ENCODE measurements around the gene PLAAT2.
"Not testable (repeated sequence)": the region's sequence is repeated elsewhere in the genome, so short reads cannot be mapped to it uniquely, and the experiment has no call there.

The PLAAT2 gene

DNA sequence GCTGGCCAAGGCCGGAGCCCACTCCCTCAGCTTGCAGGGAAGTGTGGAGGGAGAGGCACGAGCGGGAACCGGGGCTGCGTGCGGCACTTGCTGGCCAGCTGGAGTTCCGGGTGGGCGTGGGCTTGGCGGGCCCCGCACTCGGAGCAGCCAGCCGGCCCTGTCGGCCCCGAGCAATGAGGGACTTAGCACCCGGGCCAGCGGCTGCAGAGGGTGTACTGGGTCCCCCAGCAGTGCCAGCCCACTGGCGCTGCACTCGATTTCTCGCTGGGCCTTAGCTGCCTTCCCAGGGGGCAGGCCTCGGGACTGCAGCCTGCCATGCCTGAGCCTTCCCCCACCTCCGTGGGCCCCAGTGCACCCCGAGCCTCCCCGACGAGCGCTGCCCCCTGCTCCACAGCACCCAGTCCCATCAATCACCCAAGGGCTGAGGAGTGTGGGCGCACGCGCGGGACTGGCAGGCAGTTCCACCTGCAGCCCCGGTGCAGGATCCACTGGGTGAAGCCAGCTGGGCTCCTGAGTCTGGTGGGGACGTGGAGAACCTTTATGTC lies 13.0 kb downstream of the PLAAT2 start:
- not testable (repeated sequence) for H3K4me3 ChIP-seq (ENCODE audit: low read depth, low read length)

DNA sequence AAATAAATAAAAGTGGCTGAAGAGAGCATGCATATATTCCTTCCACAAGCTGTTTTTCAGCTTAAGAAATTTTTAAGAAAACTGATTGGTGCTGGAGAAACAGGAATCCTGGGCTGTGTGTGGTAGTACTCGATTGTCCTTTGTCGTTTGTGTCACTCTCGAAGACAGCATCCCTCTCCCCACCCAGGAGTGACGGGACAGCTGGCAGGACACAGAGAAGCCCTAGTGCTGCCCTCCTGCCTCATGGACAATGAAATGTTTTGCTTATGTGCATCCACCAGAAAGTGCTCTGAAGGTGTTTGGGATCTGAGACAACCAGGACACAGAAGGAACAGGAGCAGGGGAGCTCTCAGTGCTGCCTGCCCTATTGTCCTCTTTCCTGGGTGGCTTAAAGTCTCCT lies 13.8 kb downstream of the PLAAT2 start:
- H3K4me3 ChIP-seq (ENCODE audit: low read depth, low read length): no peak overlapping the region

DNA sequence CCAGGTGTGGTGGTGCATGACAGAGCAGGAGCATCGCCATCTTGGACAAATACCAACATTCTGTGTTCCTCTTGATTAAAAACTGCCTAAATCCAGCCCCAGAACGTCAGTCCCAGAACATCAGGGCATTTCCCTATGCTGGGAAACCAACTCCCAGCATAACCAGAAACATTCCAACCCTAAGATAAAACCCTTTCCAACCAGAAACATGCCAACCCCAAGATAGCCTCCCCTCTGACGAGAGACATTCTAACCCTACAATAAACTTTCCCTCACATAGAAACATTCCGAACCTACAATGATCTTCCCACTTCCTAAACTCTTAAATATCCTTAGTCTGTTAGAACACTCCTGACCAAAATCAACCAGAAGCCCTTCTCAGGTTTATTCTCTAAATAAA lies 15.0 kb downstream of the PLAAT2 start:
- no peak overlapping the region for H3K4me3 ChIP-seq (ENCODE audit: low read depth, low read length)

DNA sequence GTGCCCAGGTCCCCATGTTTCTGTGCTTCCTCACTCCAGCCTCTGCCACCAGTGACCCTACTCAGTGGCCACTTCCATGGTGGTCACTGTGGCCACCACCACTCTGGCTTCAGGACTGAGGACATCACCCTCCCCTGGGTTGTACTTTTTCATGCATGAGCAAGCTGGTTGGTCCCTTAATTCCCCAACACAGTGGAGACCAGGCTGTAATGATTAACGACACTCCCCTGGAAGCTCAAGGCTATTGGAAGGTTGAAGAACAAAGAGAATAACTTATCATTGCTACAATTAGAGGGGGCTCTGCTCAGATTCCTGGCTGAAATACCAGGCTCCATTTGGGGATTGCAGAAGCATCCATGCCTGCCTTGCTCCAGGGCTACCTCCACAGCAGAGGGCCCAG lies 16.1 kb downstream of the PLAAT2 start:
- H3K4me3 ChIP-seq (ENCODE audit: low read depth, low read length): no peak overlapping the region

DNA sequence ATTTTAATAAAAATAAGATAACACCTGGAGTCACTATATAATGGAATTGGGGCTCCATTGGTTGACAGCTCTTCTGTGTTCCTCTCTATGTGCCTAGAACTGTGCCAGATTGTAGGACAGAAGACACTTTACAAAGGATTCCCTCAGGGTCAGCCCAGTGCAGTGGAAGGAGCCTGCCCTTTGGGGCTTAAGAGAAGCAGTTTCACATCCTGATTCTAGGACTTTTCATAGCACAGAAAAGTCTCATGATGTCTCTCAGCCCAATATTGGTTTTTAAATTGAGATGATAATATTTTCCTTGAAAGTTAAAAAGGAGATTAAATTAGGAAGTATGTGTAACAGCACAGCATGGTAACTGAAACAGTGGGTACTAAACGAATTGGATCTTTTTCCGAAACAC lies 19.5 kb downstream of the PLAAT2 start:
- no peak overlapping the region for H3K4me3 ChIP-seq (ENCODE audit: low read depth, low read length)

DNA sequence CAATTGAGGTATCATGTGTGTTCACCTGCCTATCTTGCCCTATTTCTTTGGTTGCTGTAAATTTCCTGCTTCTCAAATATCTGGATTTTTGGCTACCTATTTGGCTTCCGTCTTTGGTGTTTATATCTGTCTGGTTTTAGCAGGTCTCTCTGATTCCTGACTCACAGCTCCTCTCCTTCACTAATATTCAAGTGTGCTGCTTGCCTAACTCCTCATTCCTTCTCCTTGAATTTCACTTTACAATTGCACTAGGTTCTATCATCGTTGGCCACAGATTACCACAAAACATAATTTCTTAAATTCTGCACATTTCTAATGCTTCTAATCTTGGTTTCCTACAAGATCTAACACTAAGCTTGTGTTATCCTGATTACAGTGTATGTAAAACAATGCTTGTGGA lies 20.7 kb downstream of the PLAAT2 start:
- H3K4me3 ChIP-seq (ENCODE audit: low read depth, low read length): not testable (repeated sequence)

DNA sequence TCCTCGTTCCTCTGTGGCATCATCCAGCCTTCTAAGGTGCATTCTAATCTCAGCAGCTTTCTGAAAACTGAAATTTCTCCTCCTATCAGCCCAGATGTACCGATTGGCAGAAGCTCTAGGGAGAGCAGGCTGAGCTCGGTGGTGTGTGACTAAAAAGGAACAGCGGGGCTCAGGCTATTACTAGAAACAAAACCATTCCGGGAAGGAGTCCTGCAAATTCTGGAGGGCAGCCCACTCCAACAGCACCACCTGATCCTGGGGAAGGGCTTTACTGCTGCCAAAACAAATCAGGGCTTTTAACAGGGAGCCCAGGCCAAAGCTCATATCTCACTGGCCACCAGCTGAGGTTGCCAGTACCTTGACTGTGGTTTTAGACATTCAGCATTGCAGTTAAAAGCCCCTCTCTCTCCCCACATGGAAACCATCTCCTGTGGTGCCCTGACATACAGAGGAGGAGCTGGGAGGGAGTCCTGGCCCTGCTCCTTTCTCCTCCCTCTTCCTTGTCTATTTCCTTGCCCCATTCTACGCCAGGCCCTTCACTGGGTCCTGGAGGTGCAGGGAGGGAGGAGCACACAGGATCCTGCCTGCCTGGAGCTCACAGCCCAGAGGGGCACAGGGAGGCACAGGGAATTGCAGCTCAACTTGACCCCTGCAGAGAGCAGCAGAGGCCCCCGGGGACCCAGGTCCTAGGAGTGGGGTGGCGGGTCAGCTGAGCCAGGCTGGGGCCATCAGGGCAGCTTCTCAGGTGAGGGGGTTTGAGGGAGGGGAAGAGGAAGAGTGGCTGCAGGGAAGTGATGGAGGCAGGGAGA lies 25.7 kb downstream of the PLAAT2 start:
- H3K4me3 ChIP-seq (ENCODE audit: low read depth, low read length): no peak overlapping the region

DNA sequence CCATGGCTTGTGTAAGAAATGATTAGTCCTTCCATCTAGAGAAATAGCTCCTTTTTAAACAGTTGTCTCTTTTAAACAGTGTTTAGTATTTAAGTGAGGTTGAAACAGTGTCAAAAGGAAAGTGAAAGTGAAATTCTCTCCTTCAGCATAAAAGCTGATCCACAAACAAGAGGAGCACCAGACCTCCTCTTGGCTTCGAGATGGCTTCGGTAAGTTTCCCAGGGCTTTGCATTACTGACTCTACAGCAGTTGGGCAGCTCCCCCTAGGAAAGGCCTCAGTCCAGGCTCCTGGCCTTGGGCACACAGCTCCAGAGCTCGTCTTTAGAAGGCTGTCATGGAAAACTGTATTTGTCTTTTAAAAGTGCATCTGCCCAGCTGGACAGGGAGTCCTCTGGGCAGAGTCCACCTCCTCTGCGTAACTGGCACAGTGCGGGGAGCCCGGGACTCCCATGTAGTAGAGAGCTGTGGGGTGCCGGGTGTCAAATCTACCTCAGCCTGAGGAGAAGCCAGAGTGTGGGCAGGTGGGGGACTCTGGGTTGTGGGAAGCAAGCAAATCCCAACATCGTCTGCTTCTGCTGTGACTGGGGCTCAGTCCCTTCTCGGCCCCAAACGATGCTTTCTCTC lies 26.4 kb downstream of the PLAAT2 start, which contains the start of gene PLAAT4:
Gene PLAAT4 (plus strand): TSS at position 140 of the 624 bp plus-strand sequence. CDS start 61 bp downstream, at position 201.
- no peak within 1 kb of the TSS for H3K4me3 ChIP-seq (ENCODE audit: low read depth, low read length)

DNA sequence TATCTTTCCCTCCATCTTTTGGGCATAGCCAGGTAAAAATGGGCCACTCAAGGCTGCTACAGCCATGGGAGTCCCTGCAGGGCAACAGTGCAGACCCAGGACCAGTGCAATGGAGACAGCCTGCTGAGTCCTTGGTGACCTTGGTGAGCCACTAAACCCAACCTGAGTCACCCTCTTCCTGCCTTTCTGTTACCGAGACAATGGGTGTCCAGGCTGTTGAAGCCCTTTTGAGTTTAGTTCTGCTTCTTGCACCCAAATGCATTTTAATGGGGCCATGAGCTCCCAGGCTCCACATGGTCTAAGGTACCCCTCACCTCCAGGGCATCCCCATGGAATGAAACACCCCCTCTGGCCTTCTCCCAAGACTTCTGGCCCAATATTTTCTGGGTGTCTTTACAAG lies 27.4 kb downstream of the PLAAT2 start:
- H3K4me3 ChIP-seq (ENCODE audit: low read depth, low read length): no peak overlapping the region

DNA sequence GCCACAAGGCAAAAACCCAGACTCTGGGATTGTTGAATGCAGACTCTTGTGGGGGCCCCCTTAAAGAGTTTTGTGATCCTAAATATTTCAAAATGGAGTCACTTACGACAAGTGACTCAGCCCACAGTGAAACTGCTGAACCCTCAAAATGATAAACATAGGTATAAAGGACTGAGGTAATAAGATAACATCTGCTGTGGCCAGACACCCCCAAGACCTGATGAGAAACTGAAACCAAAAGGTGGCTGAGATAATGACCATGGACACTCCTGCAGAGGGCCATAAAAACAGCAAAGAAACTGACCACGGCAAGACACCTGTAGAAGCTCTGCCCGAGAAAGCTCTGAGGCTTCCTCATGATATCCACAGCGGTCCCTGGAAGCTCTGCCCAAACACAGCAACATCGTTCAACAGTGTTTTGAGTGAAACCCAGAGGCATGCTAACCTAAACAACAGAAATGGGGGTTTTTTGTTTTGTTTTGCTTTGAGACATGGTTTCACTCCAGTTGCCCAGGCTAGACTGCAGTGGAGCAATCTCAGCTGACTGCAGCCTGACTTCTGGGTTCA lies 28.2 kb downstream of the PLAAT2 start:
- no peak overlapping the region for H3K4me3 ChIP-seq (ENCODE audit: low read depth, low read length)

DNA sequence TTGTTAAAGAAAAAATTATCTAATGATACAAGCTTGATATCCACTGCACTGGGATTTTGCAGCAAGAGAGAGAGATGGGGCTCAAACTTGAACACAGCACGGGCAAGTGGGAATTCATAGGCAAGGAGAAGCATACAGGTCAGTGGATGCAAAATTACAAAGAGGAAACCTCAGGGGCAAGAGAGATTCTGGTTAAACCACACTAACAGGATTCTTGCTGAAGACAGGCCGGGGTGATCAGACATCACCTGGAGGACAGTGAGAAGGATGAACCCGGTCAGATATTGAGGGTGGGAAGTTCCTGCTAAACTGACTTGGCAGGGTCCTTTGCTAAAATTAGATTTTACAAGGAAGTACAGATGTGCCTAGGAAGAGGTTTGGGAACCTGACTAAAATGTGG lies 29.1 kb downstream of the PLAAT2 start:
- no peak overlapping the region for H3K4me3 ChIP-seq (ENCODE audit: low read depth, low read length)

DNA sequence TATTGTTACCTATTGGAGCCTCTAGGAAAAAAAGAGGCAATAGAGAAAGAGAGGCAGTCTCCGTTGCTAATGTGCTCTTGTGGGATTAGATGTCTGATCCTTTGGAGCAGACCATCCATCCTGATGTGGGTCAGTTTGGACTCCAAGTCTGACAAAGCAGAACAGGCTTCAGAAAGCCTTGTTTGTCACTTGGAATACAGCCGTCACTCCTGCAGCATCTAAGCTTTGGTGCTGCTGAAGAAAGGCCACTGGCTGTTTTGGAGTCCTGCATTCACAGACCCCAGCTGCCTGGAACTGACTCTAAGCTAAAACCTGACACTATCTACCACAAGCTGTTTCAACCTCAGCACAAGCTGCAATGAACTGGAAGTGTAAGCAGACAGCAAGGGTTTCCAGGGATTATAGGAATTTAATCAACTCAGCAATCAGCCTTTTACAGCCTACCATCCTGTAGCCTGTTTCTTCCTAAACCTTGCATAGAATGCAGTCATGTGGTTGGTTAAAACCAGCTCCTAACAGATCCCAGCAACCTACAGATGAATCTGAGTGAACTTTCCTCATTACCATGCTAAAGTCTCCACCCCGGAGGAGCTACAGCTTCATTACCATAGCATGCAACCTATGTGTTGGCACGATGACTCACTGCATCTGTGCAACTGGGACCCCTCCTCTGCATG lies 30.2 kb downstream of the PLAAT2 start:
- H3K4me3 ChIP-seq (ENCODE audit: low read depth, low read length): no peak overlapping the region

DNA sequence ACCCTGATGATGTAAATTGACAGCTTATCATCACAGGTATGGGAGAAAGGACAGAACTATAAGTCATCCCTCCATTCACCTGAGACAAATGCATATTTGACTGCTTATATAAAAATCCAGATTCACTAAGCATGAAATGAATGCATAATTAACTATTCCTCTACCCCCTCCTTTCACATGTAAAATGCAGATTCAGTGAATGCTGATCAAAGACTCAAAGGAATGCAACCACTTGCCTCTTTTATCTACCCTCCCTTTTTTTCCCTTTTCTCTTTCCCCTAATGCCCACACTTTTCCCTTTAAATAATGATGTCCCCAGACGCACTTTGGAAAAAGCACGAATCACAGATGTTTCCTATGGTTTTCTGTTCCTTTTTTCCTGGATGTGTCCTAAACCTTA lies 31.1 kb downstream of the PLAAT2 start:
- no peak overlapping the region for H3K4me3 ChIP-seq (ENCODE audit: low read depth, low read length)

DNA sequence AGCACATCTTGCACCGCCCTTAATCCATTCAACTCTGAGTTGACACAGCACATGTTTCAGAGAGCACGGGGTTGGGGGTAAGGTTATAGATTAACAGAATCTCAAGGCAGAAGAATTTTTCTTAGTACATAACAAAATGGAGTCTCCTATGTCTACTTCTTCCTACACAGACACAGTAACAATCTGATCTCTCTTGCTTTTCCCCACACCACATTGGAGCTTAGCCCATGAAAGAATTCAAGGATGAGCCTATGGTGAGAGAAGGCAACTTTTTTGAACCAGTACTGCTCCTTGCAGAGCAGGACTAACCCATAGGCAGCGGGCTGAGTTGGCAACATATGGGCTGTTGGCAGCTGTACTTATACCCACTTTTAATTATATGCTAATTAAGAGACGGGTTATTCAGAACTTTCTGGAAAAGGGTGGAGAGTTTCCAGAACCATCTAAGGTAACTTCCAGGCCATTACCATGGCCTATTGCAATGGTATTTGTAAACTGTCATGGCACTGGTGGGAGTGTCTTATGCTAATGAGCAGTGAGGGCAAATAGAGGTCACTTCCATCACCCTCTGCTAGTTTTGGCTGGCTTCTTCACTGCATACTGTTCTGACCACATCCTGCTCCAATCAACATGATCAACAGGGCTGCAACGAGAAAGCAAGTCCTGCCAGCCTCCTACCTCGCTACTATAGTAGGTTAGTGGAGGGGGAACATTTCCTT lies 31.9 kb downstream of the PLAAT2 start:
- not testable (repeated sequence) for H3K4me3 ChIP-seq (ENCODE audit: low read depth, low read length)

DNA sequence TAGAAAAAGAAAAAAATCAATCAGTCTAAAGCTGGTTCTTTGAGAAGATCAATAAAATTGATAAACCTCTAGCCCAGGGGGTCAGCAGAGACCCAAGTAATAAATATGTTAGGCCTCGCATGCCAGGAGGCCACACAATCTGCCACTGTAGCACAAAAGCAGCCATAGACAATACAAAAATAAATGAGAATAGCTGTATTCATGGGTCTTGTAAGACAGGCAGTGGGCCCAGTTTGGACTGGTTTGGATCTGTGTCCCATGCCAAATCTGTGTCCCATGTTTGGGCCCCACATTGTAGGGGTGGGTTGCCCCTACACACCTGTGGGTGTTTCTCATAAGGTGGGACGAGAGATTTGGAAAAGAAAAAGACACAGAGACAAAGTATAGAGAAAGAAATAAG lies 33.2 kb downstream of the PLAAT2 start:
- no peak overlapping the region for H3K4me3 ChIP-seq (ENCODE audit: low read depth, low read length)

DNA sequence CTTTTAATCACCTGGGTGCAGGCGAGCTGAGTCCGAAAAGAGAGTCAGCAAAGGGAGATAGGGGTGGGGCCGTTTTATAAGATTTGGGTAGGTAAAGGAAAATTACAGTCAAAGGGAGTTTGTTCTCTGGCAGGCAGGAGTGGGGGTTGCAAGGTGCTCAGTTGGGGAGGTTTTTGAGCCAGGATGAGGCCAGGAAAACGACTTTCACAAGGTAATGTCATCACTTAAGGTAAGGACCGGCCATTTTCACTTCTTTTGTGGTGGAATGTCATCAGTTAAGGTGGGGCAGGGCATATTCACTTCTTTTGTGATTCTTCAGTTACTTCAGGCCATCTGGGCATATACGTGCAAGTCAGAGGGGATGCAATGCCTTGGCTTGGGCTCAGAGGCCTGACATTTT lies 33.8 kb downstream of the PLAAT2 start:
- not testable (repeated sequence) for H3K4me3 ChIP-seq (ENCODE audit: low read depth, low read length)

DNA sequence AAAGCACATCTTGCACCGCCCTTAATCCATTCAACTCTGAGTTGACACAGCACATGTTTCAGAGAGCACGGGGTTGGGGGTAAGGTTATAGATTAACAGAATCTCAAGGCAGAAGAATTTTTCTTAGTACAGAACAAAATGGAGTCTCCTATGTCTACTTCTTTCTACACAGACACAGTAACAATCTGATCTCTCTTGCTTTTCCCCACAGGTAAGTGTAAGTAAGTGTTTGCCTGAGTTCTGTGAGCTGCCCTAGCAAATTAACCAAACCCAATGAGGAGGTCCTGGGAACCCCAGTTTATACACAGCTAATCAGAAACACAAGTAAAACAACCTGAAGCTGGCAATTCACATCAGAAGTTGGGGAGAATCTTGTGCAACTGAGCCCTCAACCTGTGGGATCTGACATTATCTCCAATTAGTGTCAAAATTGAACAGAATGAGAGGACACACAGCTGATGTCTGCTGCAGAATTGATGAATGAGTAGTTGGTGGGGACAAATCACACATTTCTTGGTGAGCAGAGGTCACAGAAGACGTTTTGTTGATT lies 34.4 kb downstream of the PLAAT2 start:
- H3K4me3 ChIP-seq (ENCODE audit: low read depth, low read length): not testable (repeated sequence)

DNA sequence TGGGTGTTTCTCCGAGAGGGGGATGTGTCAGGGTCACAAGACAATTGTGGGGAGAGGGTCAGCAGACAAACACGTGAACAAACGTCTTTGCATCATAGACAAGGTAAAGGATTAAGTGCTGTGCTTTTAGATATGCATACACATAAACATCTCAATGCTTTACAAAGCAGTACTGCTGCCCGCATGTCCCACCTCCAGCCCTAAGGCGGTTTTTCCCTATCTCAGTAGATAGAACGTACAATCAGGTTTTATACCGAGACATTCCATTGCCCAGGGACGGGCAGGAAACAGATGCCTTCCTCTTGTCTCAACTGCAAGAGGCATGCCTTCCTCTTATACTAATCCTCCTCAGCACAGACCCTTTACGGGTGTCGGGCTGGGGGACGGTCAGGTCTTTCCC lies 35.0 kb downstream of the PLAAT2 start:
- not testable (repeated sequence) for H3K4me3 ChIP-seq (ENCODE audit: low read depth, low read length)

DNA sequence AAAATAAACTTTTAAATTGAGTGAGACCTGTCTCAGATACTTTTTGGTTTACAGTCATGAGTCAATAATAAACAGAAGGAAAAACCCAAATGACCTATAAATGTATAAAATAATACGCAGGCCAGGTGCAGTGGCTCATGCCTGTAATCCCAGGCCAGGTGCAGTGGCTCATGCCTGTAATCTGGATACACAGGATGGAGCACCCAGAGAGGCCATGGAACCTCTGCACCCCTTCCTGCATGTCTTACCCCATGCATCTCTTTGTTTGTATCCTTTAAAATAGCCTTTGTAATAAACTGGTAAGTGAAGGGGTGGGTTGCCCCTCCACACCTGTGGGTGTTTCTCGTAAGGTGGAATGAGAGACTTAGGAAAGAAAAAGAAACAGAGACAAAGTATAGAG lies 35.5 kb downstream of the PLAAT2 start:
- H3K4me3 ChIP-seq (ENCODE audit: low read depth, low read length): no peak overlapping the region

DNA sequence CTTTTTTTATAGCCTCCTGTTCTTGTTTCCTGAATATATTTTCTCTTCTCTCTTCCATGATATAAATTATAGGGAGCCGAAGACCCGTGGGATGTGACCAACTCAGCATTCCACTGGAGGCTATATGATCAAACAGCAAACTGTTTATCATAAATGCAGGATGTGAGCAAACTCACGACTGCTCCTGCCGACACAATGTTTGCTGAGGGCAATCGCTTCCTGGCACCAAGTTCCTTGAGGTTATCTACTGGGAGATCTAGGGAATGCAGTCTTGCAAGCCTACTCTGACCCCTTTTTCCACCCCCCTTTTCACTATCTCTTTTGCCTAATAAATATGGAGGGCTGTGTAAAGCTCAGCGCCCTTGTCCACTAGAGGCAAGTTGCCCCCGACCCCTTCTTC lies 40.0 kb downstream of the PLAAT2 start:
- H3K4me3 ChIP-seq (ENCODE audit: low read depth, low read length): no peak overlapping the region

DNA sequence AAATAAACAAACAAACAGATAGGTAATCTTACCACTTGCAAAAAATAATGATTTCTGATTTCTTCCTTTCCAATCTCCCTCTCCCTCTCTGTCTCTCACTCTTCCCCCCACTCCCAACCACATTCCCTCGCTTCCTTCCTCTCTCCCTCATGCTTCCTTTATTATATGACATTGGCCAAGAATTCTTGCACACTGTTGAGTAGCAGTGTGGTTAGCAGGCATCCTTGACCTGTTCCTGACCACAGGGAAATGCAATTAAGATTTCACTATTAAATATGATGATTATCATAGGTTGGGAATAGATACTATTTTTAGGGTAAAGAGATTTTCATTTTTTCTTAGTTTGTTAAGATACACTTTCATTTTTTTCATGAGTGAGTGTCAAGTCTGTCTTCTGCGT lies 41.3 kb downstream of the PLAAT2 start:
- H3K4me3 ChIP-seq (ENCODE audit: low read depth, low read length): no peak overlapping the region

Data from iPS-11a (cell line).